Endothelial cell of umbilical vein (primary cell): ENCODE data around the gene NAPB. TPM values are rescaled to one million over a fixed set of nuclear protein-coding genes. Genes with fewer than 3 reads are reported as not detected.

Experiments
- BruUV-seq: library from RNA; stranded (reverse); fragments of 400-500 nt; replicated peaks from 2 replicates; lab custom pipeline; 2021; lab: Mats Ljungman, UMichigan
- CTCF ChIA-PET: fragments of 300-600, 350-600 bp; sonication (Branson Sonifier 250); formaldehyde crosslinking; loops from one replicate; lab custom pipeline; 2021; ENCODE audit warnings: antibody characterized with exemption, inconsistent platforms; lab: Charles Lee
- POLR2A ChIA-PET: fragments of 300-600, 350-600 bp; sonication (Branson Sonifier 250); formaldehyde crosslinking; loops from one replicate; lab custom pipeline; 2021; ENCODE audit warnings: antibody characterized with exemption, inconsistent platforms; lab: Charles Lee
- DNase-seq: peaks from one replicate; pipeline ENCODE4 v3.0.0-alpha.2; 2011; ENCODE audit warnings: low read depth, low spot score
- FAIRE-seq: peaks from 2 replicates; lab custom pipeline; 2011; peaks lifted over from hg19 to GRCh38; lab: Jason Lieb, UNC
- H2AFZ ChIP-seq: 2 replicates; pipeline ENCODE4 v1.6.0; 2012; ENCODE audit warnings: low read depth, low read length, control low read depth, inconsistent platforms
- H3K27ac ChIP-seq: 2 replicates; pipeline ENCODE4 v1.5.1; 2011; ENCODE audit warnings: low read depth, mild to moderate bottlenecking, control low read depth, low read length, moderate library complexity; ENCODE audit not compliant: insufficient read depth
- H3K27me3 ChIP-seq, 2 experiments: 2 replicates each; pipeline versions ENCODE4 v1.6.0 to v1.6.1; 2011; ENCODE audit warnings: low read length in 2 of 2, mixed read lengths in 1 of 2; ENCODE audit not compliant: control insufficient read depth in 2 of 2, insufficient read depth in 2 of 2
- H3K36me3 ChIP-seq, 2 experiments: 2 replicates in 1 of 2; 3 replicates in 1 of 2; pipeline ENCODE4 v1.5.1; 2011; ENCODE audit warnings: low read length in 2 of 2, mild to moderate bottlenecking in 1 of 2, moderate library complexity in 1 of 2; ENCODE audit not compliant: control insufficient read depth in 2 of 2, insufficient read depth in 2 of 2; ENCODE audit errors: extremely low read depth in 1 of 2
- H3K4me1 ChIP-seq: 3 replicates; pipeline ENCODE4 v1.5.1; 2011; ENCODE audit warnings: mild to moderate bottlenecking, low read length; ENCODE audit not compliant: control insufficient read depth, insufficient read depth; ENCODE audit errors: extremely low read depth
- H3K4me2 ChIP-seq: 2 replicates; pipeline ENCODE4 v1.6.1; 2011; ENCODE audit warnings: low read length, control low read depth, mixed read lengths; ENCODE audit not compliant: insufficient read depth
- H3K4me3 ChIP-seq, 3 experiments: fragments of 200-600 bp in 1 of 3; sonication (generic), shearing (Covaris generic) in 1 of 3; replicated peaks in 1 of 3; 2 replicates each; pipeline ENCODE4 v1.5.1; 2011 to 2016; ENCODE audit warnings: control low read depth in 3 of 3, low read length in 3 of 3, mild to moderate bottlenecking in 2 of 3, inconsistent platforms in 1 of 3, low read depth in 1 of 3, moderate library complexity in 1 of 3; ENCODE audit not compliant: insufficient read depth in 1 of 3
- H3K79me2 ChIP-seq: 2 replicates; pipeline ENCODE4 v1.6.0; 2012; ENCODE audit warnings: low read length, inconsistent platforms; ENCODE audit not compliant: control insufficient read depth, insufficient read depth
- H3K9ac ChIP-seq: replicated peaks from 2 replicates; pipeline ENCODE3; 2011; ENCODE audit warnings: low read length, control low read depth; ENCODE audit not compliant: insufficient read depth; ENCODE audit errors: extremely low read depth
- H3K9me1 ChIP-seq: replicated peaks from 3 replicates; pipeline ENCODE4 v1.6.0; 2011; ENCODE audit warnings: mild to moderate bottlenecking, low read length; ENCODE audit not compliant: control insufficient read depth, insufficient read depth; ENCODE audit errors: extremely low read depth
- H3K9me3 ChIP-seq: replicated peaks from 2 replicates; pipeline ENCODE4 v1.5.1; 2012; ENCODE audit warnings: low read length, inconsistent platforms; ENCODE audit not compliant: control insufficient read depth, insufficient read depth
- H4K20me1 ChIP-seq: replicated peaks from 2 replicates; pipeline ENCODE3; 2011; ENCODE audit warnings: mild to moderate bottlenecking, low read length; ENCODE audit not compliant: control insufficient read depth, insufficient read depth; ENCODE audit errors: extremely low read depth
- EZH2 ChIP-seq: IDR thresholded peaks from 2 replicates; pipeline ENCODE4 v1.6.1; 2012; ENCODE audit warnings: borderline replicate concordance, low read depth, mild to moderate bottlenecking, moderate library complexity, low read length, inconsistent platforms; ENCODE audit not compliant: severe bottlenecking
- FOS ChIP-seq: IDR thresholded peaks from 2 replicates; pipeline ENCODE4 v1.6.1; 2011; ENCODE audit warnings: mild to moderate bottlenecking, low read length, moderate library complexity, borderline replicate concordance; ENCODE audit not compliant: insufficient read depth
- GATA2 ChIP-seq: IDR thresholded peaks from 2 replicates; pipeline ENCODE4 v1.7.0; 2011; ENCODE audit warnings: low read depth, mild to moderate bottlenecking, moderate library complexity, mixed read lengths, low read length; ENCODE audit not compliant: insufficient read length, insufficient read depth
- JUN ChIP-seq: IDR thresholded peaks from 2 replicates; pipeline ENCODE4 v1.6.1; 2011; ENCODE audit warnings: borderline replicate concordance, low read depth; ENCODE audit not compliant: insufficient read length, insufficient read depth
- MAX ChIP-seq: IDR thresholded peaks from 2 replicates; pipeline ENCODE4 v1.6.1; 2011; ENCODE audit not compliant: insufficient read depth, insufficient read length
- MYC ChIP-seq: IDR thresholded peaks from one replicate; pipeline ENCODE4 v1.6.1; 2011; ENCODE audit warnings: mild to moderate bottlenecking, low read depth, low read length
- POLR2A ChIP-seq: IDR thresholded peaks from 2 replicates; pipeline ENCODE4 v1.6.1; 2012; ENCODE audit warnings: low read depth, mild to moderate bottlenecking, control low read depth, low read length
- POLR2AphosphoS5 ChIP-seq: IDR thresholded peaks from 2 replicates; pipeline ENCODE4 v1.6.1; 2012; ENCODE audit warnings: low read depth, mild to moderate bottlenecking, control low read depth, low read length, moderate library complexity; ENCODE audit not compliant: insufficient read depth
- dilution Hi-C: fragments of 300-500 bp; cut with MboI; formaldehyde crosslinking; loops from one replicate; pipeline ENCODE4 v1.15.0; 2019; ENCODE audit warnings: low sequenced_read_pairs; ENCODE audit not compliant: extremely low pct_ligation_motif_present
- intact Hi-C: fragments of 100-400 bp; cut with micrococcal nuclease; formaldehyde crosslinking; loops from one replicate; pipeline ENCODE4 v1.10.0; 2022
- polyA plus RNA-seq, 4 experiments: library from polyadenylated mRNA; depleted of rRNA in 3 of 4; stranded (reverse) in 3 of 4; unstranded in 1 of 4; fragments of >200 nt; gene quantifications; 2 replicates each; pipeline versions ENCODE4 v1.2.1 to v1.2.3, GENCODE V29; 2011 to 2012; ENCODE audit warnings: missing spikeins in 1 of 4
- total RNA-seq: library from RNA; stranded (reverse); gene quantifications from 2 replicates; pipeline ENCODE4 v1.2.3, GENCODE V29; 2021
- TF ChIP-seq, protein P1 (sequence below), 2 donors: IDR thresholded peaks; 1 replicate in 1 of 2; 2 replicates in 1 of 2; pipeline ENCODE4 v1.5.1; 2011; ENCODE audit warnings: low read length in 2 of 2, mild to moderate bottlenecking in 2 of 2, moderate library complexity in 2 of 2, control low read depth in 1 of 2, inconsistent platforms in 1 of 2, low read depth in 1 of 2; ENCODE audit not compliant: insufficient read depth in 1 of 2; ENCODE audit errors: extremely low read depth in 1 of 2

NAPB gene
- total and polyA plus RNA-seq, 2 donors (not counting 3 experiments of a cell fraction or from before 2014, with no cell fraction given): 4.7 to 10.1 TPM

- H3K36me3 ChIP-seq: no peaks in the 10 kb centered on the region
- CTCF ChIA-PET: interaction anchor here (1.0 to 8.8 kb wide), 6 partner anchors 8 to 644 kb away, joined by 3 to 222 read pairs (median 18); partner anchors contain the start of gene THBD
- TF ChIP-seq GATA2 (no peak), MAX (no peak), POLR2AphosphoS5 (no peak), FOS (no peak), POLR2A (no peak), MYC (no peak), JUN (no peak), EZH2 (no peak)
- TF ChIP-seq, protein P1, sequence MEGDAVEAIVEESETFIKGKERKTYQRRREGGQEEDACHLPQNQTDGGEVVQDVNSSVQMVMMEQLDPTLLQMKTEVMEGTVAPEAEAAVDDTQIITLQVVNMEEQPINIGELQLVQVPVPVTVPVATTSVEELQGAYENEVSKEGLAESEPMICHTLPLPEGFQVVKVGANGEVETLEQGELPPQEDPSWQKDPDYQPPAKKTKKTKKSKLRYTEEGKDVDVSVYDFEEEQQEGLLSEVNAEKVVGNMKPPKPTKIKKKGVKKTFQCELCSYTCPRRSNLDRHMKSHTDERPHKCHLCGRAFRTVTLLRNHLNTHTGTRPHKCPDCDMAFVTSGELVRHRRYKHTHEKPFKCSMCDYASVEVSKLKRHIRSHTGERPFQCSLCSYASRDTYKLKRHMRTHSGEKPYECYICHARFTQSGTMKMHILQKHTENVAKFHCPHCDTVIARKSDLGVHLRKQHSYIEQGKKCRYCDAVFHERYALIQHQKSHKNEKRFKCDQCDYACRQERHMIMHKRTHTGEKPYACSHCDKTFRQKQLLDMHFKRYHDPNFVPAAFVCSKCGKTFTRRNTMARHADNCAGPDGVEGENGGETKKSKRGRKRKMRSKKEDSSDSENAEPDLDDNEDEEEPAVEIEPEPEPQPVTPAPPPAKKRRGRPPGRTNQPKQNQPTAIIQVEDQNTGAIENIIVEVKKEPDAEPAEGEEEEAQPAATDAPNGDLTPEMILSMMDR (IDR thresholded peaks at IDR 0.05; ENCODE audit: extremely low read depth in 1 of 2, insufficient read depth in 1 of 2, low read depth in 1 of 2, low read length in 2 of 2): no peak
- peaks cover under 1% of the 10 kb centered on the region for H3K4me1 ChIP-seq
- dilution Hi-C loops (no loop called here), intact Hi-C loops (no loop called here)
- H4K20me1 ChIP-seq: no peaks in the 10 kb centered on the region
- no peaks in the 10 kb centered on the region for H3K9me1 ChIP-seq
- DNase-seq (no peak), FAIRE-seq (no peak)
- H3K4me2 ChIP-seq: no peak overlapping the region
- no TSS peak for BruUV-seq
- POLR2A ChIA-PET: interaction anchor here (1.3 kb wide), 1 partner anchor 286 kb away, joined by 3 read pairs; no protein-coding TSS in a partner anchor
- no peaks in the 10 kb centered on the region for H3K79me2 ChIP-seq
- H2AFZ ChIP-seq: no peak overlapping the region
- no peak overlapping the region for H3K9ac ChIP-seq
- H3K27ac ChIP-seq: no peak overlapping the region
- H3K9me3 ChIP-seq: no peaks in the 10 kb centered on the region
- peaks cover 2 to 3% of the 10 kb centered on the region in 2 experiments for H3K27me3 ChIP-seq
- no peak overlapping the region for H3K4me3 ChIP-seq
Observed at GRCh38 chr20:23337312-23337711, 84.0 kb downstream of the NAPB start.
